GM12878 (cell line): ENCODE data around the gene ANKRD13A. TPM values are rescaled to one million over a fixed set of nuclear protein-coding genes. Genes with fewer than 3 reads are reported as not detected.

Experiments used
- ATAC-seq: fragments of 200-7000 bp; cut with Tn5 transposase; 3 replicates; pipeline ENCODE4 v1.9.1; 2020; ENCODE audit warnings: mild to moderate bottlenecking, moderate library complexity
- BruUV-seq: library from RNA; stranded (reverse); fragments of 400-500 nt; replicated peaks from 2 replicates; lab custom pipeline; 2021; lab: Mats Ljungman, UMichigan
- CTCF ChIA-PET: fragments of 300-600 bp; sonication (Branson Sonifier 250); formaldehyde crosslinking; extraction: SDS; loops from one replicate; lab custom pipeline; 2021; ENCODE audit warnings: inconsistent platforms; lab: Yijun Ruan, JAX
- POLR2A ChIA-PET: fragments of 350-600 bp; formaldehyde crosslinking; extraction: SDS; loops from one replicate; lab custom pipeline; 2021; ENCODE audit warnings: inconsistent platforms; lab: Charles Lee
- RAD21 ChIA-PET: fragments of 300-600 bp; sonication (Branson Sonifier 250); formaldehyde crosslinking; loops from one replicate; lab custom pipeline; 2023; ENCODE audit warnings: antibody characterized with exemption; ENCODE audit not compliant: unreplicated experiment; lab: Charles Lee
- SMC1A ChIA-PET: fragments of 300-600 bp; sonication (Branson Sonifier 250); formaldehyde crosslinking; loops from one replicate; lab custom pipeline; 2023; ENCODE audit not compliant: unreplicated experiment, uncharacterized antibody; lab: Charles Lee
- DNase-seq: peaks from one replicate; pipeline ENCODE4 v3.0.0-alpha.2; 2011; ENCODE audit warnings: low read depth, low spot score
- FAIRE-seq: peaks from 3 replicates; lab custom pipeline; 2011; peaks lifted over from hg19 to GRCh38; lab: Jason Lieb, UNC
- H2AFZ ChIP-seq: 2 replicates; pipeline ENCODE4 v1.6.0; 2011; ENCODE audit warnings: low read depth, low read length, control low read depth; ENCODE audit not compliant: control insufficient read depth
- H3K27ac ChIP-seq: 2 replicates; pipeline ENCODE4 v1.5.1; 2011; ENCODE audit warnings: control low read depth; ENCODE audit not compliant: control insufficient read depth, insufficient read depth
- H3K27me3 ChIP-seq, 2 experiments: replicated peaks in 1 of 2; 2 replicates each; pipeline versions ENCODE4 v1.6.0 to v1.6.1; 2011; ENCODE audit warnings: low read length in 1 of 2; ENCODE audit not compliant: control insufficient read depth in 2 of 2, insufficient read depth in 2 of 2
- H3K36me3 ChIP-seq, 2 experiments: 2 replicates each; pipeline ENCODE4 v1.5.1; 2011; ENCODE audit warnings: low read length in 1 of 2; ENCODE audit not compliant: control insufficient read depth in 2 of 2, insufficient read depth in 2 of 2
- H3K4me1 ChIP-seq: 2 replicates; pipeline ENCODE4 v1.6.1; 2011; ENCODE audit warnings: mild to moderate bottlenecking, low read length, moderate library complexity, mixed read lengths; ENCODE audit not compliant: control insufficient read depth, insufficient read depth
- H3K4me2 ChIP-seq: 2 replicates; pipeline ENCODE4 v1.6.0; 2011; ENCODE audit warnings: control low read depth; ENCODE audit not compliant: control insufficient read depth, insufficient read depth
- H3K4me3 ChIP-seq: fragments of 200-600 bp; sonication (generic); 2 replicates; pipeline ENCODE4 v1.5.1; 2016
- H3K79me2 ChIP-seq: 2 replicates; pipeline ENCODE4 v1.6.0; 2011; ENCODE audit warnings: low read length; ENCODE audit not compliant: control insufficient read depth, insufficient read depth
- H3K9ac ChIP-seq: 2 replicates; pipeline ENCODE4 v1.8.0; 2011; ENCODE audit warnings: low read length, control low read depth, mixed read lengths; ENCODE audit not compliant: control insufficient read depth, insufficient read depth
- H3K9me3 ChIP-seq: replicated peaks from 3 replicates; pipeline ENCODE4 v1.5.1; 2011; ENCODE audit warnings: mild to moderate bottlenecking, low read length; ENCODE audit not compliant: control insufficient read depth, insufficient read depth
- H4K20me1 ChIP-seq: 2 replicates; pipeline ENCODE4 v1.6.0; 2011; ENCODE audit not compliant: control insufficient read depth, insufficient read depth
- BACH1 ChIP-seq: fragments of 450-650 bp; IDR thresholded peaks from 2 replicates; pipeline ENCODE4 v1.6.1; 2017; ENCODE audit warnings: mild to moderate bottlenecking, borderline replicate concordance
- BCL11A ChIP-seq: IDR thresholded peaks from 2 replicates; pipeline ENCODE4 v1.6.1; 2011; ENCODE audit warnings: low read depth, low read length
- CREB1 ChIP-seq: IDR thresholded peaks from 2 replicates; pipeline ENCODE4 v1.6.1; 2012; ENCODE audit warnings: low read depth, mild to moderate bottlenecking, inconsistent platforms
- DPF2 ChIP-seq: fragments of 450-650 bp; IDR thresholded peaks from 2 replicates; pipeline ENCODE4 v1.6.1; 2017; ENCODE audit warnings: mild to moderate bottlenecking
- ESRRA ChIP-seq: IDR thresholded peaks from 2 replicates; pipeline ENCODE4 v1.6.1; 2012; ENCODE audit warnings: mild to moderate bottlenecking, low read length, improper control_type of control experiment
- IRF4 ChIP-seq: IDR thresholded peaks from 2 replicates; pipeline ENCODE4 v1.6.1; 2011; ENCODE audit warnings: low read depth, low read length
- KAT2A ChIP-seq: conservative IDR thresholded peaks from 2 replicates; pipeline ENCODE4 v1.6.1; 2011; ENCODE audit warnings: low read depth, low read length; ENCODE audit not compliant: control insufficient read depth
- MYC ChIP-seq: IDR thresholded peaks from 2 replicates; pipeline ENCODE4 v1.6.1; 2011; ENCODE audit warnings: mild to moderate bottlenecking, low read length, moderate library complexity, inconsistent platforms; ENCODE audit not compliant: insufficient read depth, insufficient replicate concordance, insufficient read length, severe bottlenecking
- SMAD1 ChIP-seq: fragments of 450-650 bp; IDR thresholded peaks from 2 replicates; pipeline ENCODE4 v1.6.1; 2018; ENCODE audit warnings: mild to moderate bottlenecking, low read depth; ENCODE audit not compliant: partially characterized antibody
- SMARCA5 ChIP-seq: fragments of 450-650 bp; IDR thresholded peaks from 2 replicates; pipeline ENCODE4 v1.6.1; 2017; ENCODE audit warnings: mild to moderate bottlenecking
- TCF7 ChIP-seq: IDR thresholded peaks from 2 replicates; pipeline ENCODE4 v1.6.1; 2014; ENCODE audit warnings: antibody characterized with exemption, borderline replicate concordance
- ZNF274 ChIP-seq: IDR thresholded peaks from one replicate; pipeline ENCODE4 v1.8.0; 2011; ENCODE audit not compliant: insufficient read length, insufficient read depth
- ZNF384 ChIP-seq: IDR thresholded peaks from 2 replicates; pipeline ENCODE4 v1.6.1; 2012; ENCODE audit warnings: low read depth, mild to moderate bottlenecking, low read length, improper control_type of control experiment, borderline replicate concordance
- WGBS: methylation state at CpG from one replicate; pipeline ENCODE4 v1.1.6; 2016; ENCODE audit warnings: low lambda C conversion rate; ENCODE audit not compliant: insufficient replicate concordance, insufficient coverage; ENCODE audit errors: missing lambda C conversion rate; 5-methylcytosine and 5-hydroxymethylcytosine counted together
- in situ Hi-C: fragments of 300-500 bp; cut with MboI; formaldehyde crosslinking; loops from 9 replicates; pipeline ENCODE4 v1.14.3; 2018; ENCODE audit warnings: mixed read lengths
- intact Hi-C: fragments of 100-400 bp; cut with micrococcal nuclease; formaldehyde crosslinking; loops from one replicate; pipeline ENCODE4 v1.14.2; 2022; ENCODE audit not compliant: unreplicated experiment
- polyA plus RNA-seq, 11 experiments: library from polyadenylated mRNA; depleted of rRNA in 4 of 11; unstranded in 6 of 11; stranded (reverse) in 5 of 11; fragments of >200 nt; fragmentation: Nextera tagmentation in 4 of 11; fragmentation: Illumina TruSeq in 1 of 11; extraction: Ambion mirVana in 4 of 11; extraction: Trizol in 1 of 11; gene quantifications; 1 replicate in 1 of 11; 2 replicates in 10 of 11; pipeline versions ENCODE4 v1.2.1 to v1.2.3, GENCODE V29; 2011 to 2016; ENCODE audit warnings: inconsistent platforms in 2 of 11, missing spikeins in 2 of 11, low read depth in 1 of 11
- total RNA-seq, 4 experiments: library from RNA; depleted of rRNA in 3 of 4; stranded (reverse); fragments of >200 nt in 3 of 4; fragmentation: Illumina TruSeq in 1 of 4; extraction: Trizol in 1 of 4; gene quantifications; 2 replicates each; pipeline versions ENCODE4 v1.2.1 to v1.2.3, GENCODE V29; 2013 to 2021
- TF ChIP-seq, protein P1 (sequence below): fragments of 450-650 bp; IDR thresholded peaks from 2 replicates; pipeline ENCODE4 v1.6.1; 2016; ENCODE audit warnings: mild to moderate bottlenecking, moderate library complexity, borderline replicate concordance
- TF ChIP-seq, protein P2 (sequence below): IDR thresholded peaks from 2 replicates; pipeline ENCODE4 v1.6.1; 2012; ENCODE audit warnings: improper control_type of control experiment, low read depth, low read length; ENCODE audit not compliant: insufficient replicate concordance

ANKRD13A gene
- total and polyA plus RNA-seq, 10 of the 15 experiments (the other 5 are each of a cell fraction or from before 2014, with no cell fraction given) = 10.2 to 93.4 (median 76.5) TPM

DNA sequence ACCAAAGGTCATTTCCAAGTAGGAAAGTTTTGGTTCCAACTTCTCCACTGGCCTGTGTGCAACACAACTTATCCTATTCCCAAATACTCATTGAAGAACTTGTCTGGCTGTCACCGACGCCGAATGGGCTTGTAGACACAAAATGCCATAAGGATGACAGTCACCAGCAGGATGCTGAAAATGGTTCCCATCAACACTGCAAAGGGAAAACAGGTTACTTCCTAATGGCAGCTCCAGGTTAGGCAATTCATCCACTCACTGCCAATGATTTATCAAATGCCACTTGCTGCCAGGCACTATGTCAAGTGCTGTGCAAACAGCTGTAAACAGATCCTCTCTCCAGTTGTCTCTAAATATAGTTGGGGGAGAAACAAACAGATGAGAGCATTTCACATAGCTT, 43.0 kb downstream of the ANKRD13A start:
- Histone ChIP-seq H3K4me3 (no peak overlapping the region), H3K9ac (no peak overlapping the region), H3K9me3 (no peaks in the 10 kb centered on the region), H3K79me2 (peaks cover 15% of the 10 kb centered on the region), H3K4me1 (peaks cover 11% of the 10 kb centered on the region), H3K36me3 (peaks cover 3 to 17% of the 10 kb centered on the region in 2 experiments), H4K20me1 (no peaks in the 10 kb centered on the region), H3K27ac (no peak overlapping the region), H2AFZ (no peak overlapping the region), H3K27me3 (no peaks in the 10 kb centered on the region), H3K4me2 (no peak overlapping the region)
- CTCF ChIA-PET = interaction anchor here (0.7 kb wide), 1 partner anchor 46 kb away, joined by 3 read pairs; no protein-coding TSS in a partner anchor
- in situ Hi-C loops = no loop called here
- RAD21 ChIA-PET = interaction anchor here (0.7 kb wide), 1 partner anchor 56 kb away, joined by 3 read pairs; no protein-coding TSS in a partner anchor
- no peak for DNase-seq
- POLR2A ChIA-PET = interaction anchor here (1.1 kb wide), 1 partner anchor 40 kb away, joined by 3 read pairs; no protein-coding TSS in a partner anchor
- BruUV-seq = no TSS peak
- WGBS = 98% methylated on average over 3 of the region's 3 CpGs
- FAIRE-seq = no peak
- SMC1A ChIA-PET = interaction anchor here (1.0 kb wide), 1 partner anchor 59 kb away, joined by 4 read pairs; no protein-coding TSS in a partner anchor
- intact Hi-C loops = no loop called here
- no peak for ATAC-seq
- TF ChIP-seq BCL11A = no peak
- no peak for TF ChIP-seq IRF4
- TF ChIP-seq TCF7 = no peak
- no peak for TF ChIP-seq KAT2A
- TF ChIP-seq ZNF274 = no peak
- TF ChIP-seq SMAD1 = no peak
- no peak for TF ChIP-seq MYC
- no peak for TF ChIP-seq DPF2
- no peak for TF ChIP-seq CREB1
- TF ChIP-seq ESRRA = no peak
- no peak for TF ChIP-seq SMARCA5
- TF ChIP-seq ZNF384 = no peak
- TF ChIP-seq, protein P1, sequence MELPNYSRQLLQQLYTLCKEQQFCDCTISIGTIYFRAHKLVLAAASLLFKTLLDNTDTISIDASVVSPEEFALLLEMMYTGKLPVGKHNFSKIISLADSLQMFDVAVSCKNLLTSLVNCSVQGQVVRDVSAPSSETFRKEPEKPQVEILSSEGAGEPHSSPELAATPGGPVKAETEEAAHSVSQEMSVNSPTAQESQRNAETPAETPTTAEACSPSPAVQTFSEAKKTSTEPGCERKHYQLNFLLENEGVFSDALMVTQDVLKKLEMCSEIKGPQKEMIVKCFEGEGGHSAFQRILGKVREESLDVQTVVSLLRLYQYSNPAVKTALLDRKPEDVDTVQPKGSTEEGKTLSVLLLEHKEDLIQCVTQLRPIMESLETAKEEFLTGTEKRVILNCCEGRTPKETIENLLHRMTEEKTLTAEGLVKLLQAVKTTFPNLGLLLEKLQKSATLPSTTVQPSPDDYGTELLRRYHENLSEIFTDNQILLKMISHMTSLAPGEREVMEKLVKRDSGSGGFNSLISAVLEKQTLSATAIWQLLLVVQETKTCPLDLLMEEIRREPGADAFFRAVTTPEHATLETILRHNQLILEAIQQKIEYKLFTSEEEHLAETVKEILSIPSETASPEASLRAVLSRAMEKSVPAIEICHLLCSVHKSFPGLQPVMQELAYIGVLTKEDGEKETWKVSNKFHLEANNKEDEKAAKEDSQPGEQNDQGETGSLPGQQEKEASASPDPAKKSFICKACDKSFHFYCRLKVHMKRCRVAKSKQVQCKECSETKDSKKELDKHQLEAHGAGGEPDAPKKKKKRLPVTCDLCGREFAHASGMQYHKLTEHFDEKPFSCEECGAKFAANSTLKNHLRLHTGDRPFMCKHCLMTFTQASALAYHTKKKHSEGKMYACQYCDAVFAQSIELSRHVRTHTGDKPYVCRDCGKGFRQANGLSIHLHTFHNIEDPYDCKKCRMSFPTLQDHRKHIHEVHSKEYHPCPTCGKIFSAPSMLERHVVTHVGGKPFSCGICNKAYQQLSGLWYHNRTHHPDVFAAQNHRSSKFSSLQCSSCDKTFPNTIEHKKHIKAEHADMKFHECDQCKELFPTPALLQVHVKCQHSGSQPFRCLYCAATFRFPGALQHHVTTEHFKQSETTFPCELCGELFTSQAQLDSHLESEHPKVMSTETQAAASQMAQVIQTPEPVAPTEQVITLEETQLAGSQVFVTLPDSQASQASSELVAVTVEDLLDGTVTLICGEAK = no peak
- TF ChIP-seq, protein P2, sequence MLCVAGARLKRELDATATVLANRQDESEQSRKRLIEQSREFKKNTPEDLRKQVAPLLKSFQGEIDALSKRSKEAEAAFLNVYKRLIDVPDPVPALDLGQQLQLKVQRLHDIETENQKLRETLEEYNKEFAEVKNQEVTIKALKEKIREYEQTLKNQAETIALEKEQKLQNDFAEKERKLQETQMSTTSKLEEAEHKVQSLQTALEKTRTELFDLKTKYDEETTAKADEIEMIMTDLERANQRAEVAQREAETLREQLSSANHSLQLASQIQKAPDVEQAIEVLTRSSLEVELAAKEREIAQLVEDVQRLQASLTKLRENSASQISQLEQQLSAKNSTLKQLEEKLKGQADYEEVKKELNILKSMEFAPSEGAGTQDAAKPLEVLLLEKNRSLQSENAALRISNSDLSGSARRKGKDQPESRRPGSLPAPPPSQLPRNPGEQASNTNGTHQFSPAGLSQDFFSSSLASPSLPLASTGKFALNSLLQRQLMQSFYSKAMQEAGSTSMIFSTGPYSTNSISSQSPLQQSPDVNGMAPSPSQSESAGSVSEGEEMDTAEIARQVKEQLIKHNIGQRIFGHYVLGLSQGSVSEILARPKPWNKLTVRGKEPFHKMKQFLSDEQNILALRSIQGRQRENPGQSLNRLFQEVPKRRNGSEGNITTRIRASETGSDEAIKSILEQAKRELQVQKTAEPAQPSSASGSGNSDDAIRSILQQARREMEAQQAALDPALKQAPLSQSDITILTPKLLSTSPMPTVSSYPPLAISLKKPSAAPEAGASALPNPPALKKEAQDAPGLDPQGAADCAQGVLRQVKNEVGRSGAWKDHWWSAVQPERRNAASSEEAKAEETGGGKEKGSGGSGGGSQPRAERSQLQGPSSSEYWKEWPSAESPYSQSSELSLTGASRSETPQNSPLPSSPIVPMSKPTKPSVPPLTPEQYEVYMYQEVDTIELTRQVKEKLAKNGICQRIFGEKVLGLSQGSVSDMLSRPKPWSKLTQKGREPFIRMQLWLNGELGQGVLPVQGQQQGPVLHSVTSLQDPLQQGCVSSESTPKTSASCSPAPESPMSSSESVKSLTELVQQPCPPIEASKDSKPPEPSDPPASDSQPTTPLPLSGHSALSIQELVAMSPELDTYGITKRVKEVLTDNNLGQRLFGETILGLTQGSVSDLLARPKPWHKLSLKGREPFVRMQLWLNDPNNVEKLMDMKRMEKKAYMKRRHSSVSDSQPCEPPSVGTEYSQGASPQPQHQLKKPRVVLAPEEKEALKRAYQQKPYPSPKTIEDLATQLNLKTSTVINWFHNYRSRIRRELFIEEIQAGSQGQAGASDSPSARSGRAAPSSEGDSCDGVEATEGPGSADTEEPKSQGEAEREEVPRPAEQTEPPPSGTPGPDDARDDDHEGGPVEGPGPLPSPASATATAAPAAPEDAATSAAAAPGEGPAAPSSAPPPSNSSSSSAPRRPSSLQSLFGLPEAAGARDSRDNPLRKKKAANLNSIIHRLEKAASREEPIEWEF = no peak
- no peak for TF ChIP-seq BACH1
